OCI-LY1 (cell line): ENCODE results near the gene ADAM21.
"Not testable (repeated sequence)": the region's sequence is repeated elsewhere in the genome, so short reads cannot be mapped to it uniquely, and the experiment has no call there.

Experiments
- H2AFZ ChIP-seq: fragments of 200-600 bp; sonication (generic), shearing (Covaris generic); 2 replicates; pipeline ENCODE4 v1.6.0; 2014; ENCODE audit warnings: antibody characterized with exemption, mild to moderate bottlenecking, low read length
- H3F3A ChIP-seq: fragments of 200-600 bp; sonication (generic), shearing (Covaris generic); 2 replicates; pipeline ENCODE4 v1.6.0; 2014; ENCODE audit warnings: mild to moderate bottlenecking, antibody characterized with exemption, low read length, moderate library complexity; ENCODE audit not compliant: insufficient read depth
- H3K27ac ChIP-seq: fragments of 200-600 bp; sonication (generic); 2 replicates; pipeline ENCODE4 v1.5.1; 2014; ENCODE audit warnings: low read length, mixed run types, mild to moderate bottlenecking, low read depth; ENCODE audit not compliant: poor library complexity, severe bottlenecking
- H3K27me3 ChIP-seq: fragments of 200-600 bp; sonication (generic); 2 replicates; pipeline ENCODE4 v1.6.0; 2014; ENCODE audit warnings: antibody characterized with exemption, mild to moderate bottlenecking, low read length, moderate library complexity; ENCODE audit not compliant: insufficient read depth
- H3K36me3 ChIP-seq: fragments of 200-600 bp; sonication (generic); 2 replicates; pipeline ENCODE4 v1.6.1; 2014; ENCODE audit warnings: mild to moderate bottlenecking, antibody characterized with exemption, low read length, moderate library complexity, mixed read lengths; ENCODE audit not compliant: insufficient read depth
- H3K4me1 ChIP-seq: fragments of 200-600 bp; sonication (generic); 2 replicates; pipeline ENCODE4 v1.5.1; 2014; ENCODE audit warnings: mild to moderate bottlenecking, low read length, moderate library complexity; ENCODE audit not compliant: insufficient read depth, severe bottlenecking
- H3K4me2 ChIP-seq: fragments of 200-600 bp; sonication (generic), shearing (Covaris generic); 2 replicates; pipeline ENCODE4 v1.6.1; 2014; ENCODE audit warnings: low read length
- H3K4me3 ChIP-seq: fragments of 200-600 bp; sonication (generic); 2 replicates; pipeline ENCODE4 v1.5.1; 2014; ENCODE audit warnings: low read length, low read depth, mild to moderate bottlenecking, mixed read lengths; ENCODE audit not compliant: poor library complexity, severe bottlenecking
- H3K79me2 ChIP-seq: fragments of 200-600 bp; shearing (Covaris generic); 2 replicates; pipeline ENCODE4 v1.6.1; 2016; ENCODE audit warnings: mixed run types, low read length, mixed read lengths; ENCODE audit not compliant: insufficient read depth
- H3K9ac ChIP-seq: fragments of 200-600 bp; sonication (generic), shearing (Covaris generic); 2 replicates; pipeline ENCODE4 v1.6.1; 2014; ENCODE audit warnings: mild to moderate bottlenecking, low read length, mixed read lengths
- H3K9me2 ChIP-seq: fragments of 200-600 bp; sonication (generic), shearing (Covaris generic); 2 replicates; pipeline ENCODE4 v1.6.1; 2014; ENCODE audit warnings: low read depth, mild to moderate bottlenecking, low read length, mixed read lengths
- H3K9me3 ChIP-seq: fragments of 200-600 bp; shearing (Covaris generic); 2 replicates; pipeline ENCODE4 v1.6.1; 2014; ENCODE audit warnings: low read length, mixed read lengths
- H4K20me1 ChIP-seq: fragments of 200-600 bp; sonication (generic), shearing (Covaris generic); 2 replicates; pipeline ENCODE4 v1.6.0; 2016; ENCODE audit warnings: mild to moderate bottlenecking, low read length; ENCODE audit not compliant: insufficient read depth
- EZH2 ChIP-seq: fragments of 200-600 bp; sonication (generic), shearing (Covaris generic); IDR thresholded peaks from 2 replicates; pipeline ENCODE4 v1.8.0; 2017; ENCODE audit warnings: borderline replicate concordance, mixed run types, mild to moderate bottlenecking, antibody characterized with exemption, low read length, moderate library complexity, mixed read lengths
- TF ChIP-seq, protein P1 (sequence below): fragments of 200-600 bp; sonication (generic), shearing (Covaris generic); IDR thresholded peaks from 2 replicates; pipeline ENCODE4 v1.5.1; 2017; ENCODE audit warnings: mild to moderate bottlenecking, antibody characterized with exemption, low read length, moderate library complexity, mixed read lengths

The ADAM21 gene

DNA sequence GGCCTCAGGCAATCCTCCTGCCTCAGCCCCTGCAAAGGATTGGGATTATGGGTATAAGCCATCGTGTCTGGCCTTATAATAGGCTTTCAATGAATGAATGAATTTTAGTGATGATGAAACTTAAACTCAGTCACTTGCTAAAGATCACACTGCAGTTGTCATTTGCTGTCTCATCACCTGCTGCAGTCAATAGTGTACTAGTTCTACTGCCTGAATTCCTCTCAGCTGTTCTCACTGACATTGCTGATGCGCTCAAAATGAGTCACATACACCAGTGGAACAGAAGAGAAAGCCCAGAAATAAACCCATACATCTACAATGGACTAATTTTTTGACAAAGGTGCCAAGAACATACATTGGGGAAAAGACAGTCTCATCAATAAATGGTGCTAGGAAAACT, 29.4 kb upstream of the ADAM21 start:
- TF ChIP-seq EZH2 = no peak
- TF ChIP-seq, protein P1, sequence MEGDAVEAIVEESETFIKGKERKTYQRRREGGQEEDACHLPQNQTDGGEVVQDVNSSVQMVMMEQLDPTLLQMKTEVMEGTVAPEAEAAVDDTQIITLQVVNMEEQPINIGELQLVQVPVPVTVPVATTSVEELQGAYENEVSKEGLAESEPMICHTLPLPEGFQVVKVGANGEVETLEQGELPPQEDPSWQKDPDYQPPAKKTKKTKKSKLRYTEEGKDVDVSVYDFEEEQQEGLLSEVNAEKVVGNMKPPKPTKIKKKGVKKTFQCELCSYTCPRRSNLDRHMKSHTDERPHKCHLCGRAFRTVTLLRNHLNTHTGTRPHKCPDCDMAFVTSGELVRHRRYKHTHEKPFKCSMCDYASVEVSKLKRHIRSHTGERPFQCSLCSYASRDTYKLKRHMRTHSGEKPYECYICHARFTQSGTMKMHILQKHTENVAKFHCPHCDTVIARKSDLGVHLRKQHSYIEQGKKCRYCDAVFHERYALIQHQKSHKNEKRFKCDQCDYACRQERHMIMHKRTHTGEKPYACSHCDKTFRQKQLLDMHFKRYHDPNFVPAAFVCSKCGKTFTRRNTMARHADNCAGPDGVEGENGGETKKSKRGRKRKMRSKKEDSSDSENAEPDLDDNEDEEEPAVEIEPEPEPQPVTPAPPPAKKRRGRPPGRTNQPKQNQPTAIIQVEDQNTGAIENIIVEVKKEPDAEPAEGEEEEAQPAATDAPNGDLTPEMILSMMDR = no peak
- no peak overlapping the region for H3K4me3 ChIP-seq
- no peaks in the 10 kb centered on the region for H3F3A ChIP-seq
- H3K9me2 ChIP-seq = no peaks in the 10 kb centered on the region
- H3K9me3 ChIP-seq = no peaks in the 10 kb centered on the region
- no peaks in the 10 kb centered on the region for H4K20me1 ChIP-seq
- no peaks in the 10 kb centered on the region for H3K4me1 ChIP-seq
- H3K27me3 ChIP-seq = no peaks in the 10 kb centered on the region
- H3K4me2 ChIP-seq = no peak overlapping the region
- H3K79me2 ChIP-seq = no peaks in the 10 kb centered on the region
- H3K36me3 ChIP-seq = no peaks in the 10 kb centered on the region
- H3K9ac ChIP-seq = no peak overlapping the region
- no peak overlapping the region for H2AFZ ChIP-seq
- H3K27ac ChIP-seq = no peak overlapping the region

DNA sequence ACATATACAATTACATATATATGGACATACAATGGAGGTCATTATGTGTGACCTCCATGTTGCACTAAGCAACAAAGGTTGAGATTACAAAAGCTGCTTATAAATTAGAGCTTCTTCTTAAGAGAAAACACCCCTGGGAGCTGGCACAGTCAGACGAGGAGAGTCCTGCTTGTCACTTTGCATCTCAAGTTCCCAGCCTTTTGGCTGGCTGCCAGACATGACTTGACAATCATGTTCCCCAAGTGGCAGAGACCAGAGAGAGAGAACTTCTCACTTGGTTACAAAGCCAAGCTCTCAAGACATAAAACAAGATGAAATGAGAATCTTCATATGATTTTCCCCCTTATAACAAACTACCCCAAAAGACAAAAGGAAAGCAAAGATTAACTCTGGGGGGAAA, 26.6 kb upstream of the ADAM21 start:
- H3K36me3 ChIP-seq = no peaks in the 10 kb centered on the region
- H4K20me1 ChIP-seq = no peaks in the 10 kb centered on the region
- no peak overlapping the region for H3K9ac ChIP-seq
- no peaks in the 10 kb centered on the region for H3K79me2 ChIP-seq
- no peaks in the 10 kb centered on the region for H3K9me3 ChIP-seq
- no peaks in the 10 kb centered on the region for H3F3A ChIP-seq
- no peaks in the 10 kb centered on the region for H3K9me2 ChIP-seq
- no peak overlapping the region for H3K4me2 ChIP-seq
- H2AFZ ChIP-seq = no peak overlapping the region
- H3K4me1 ChIP-seq = no peaks in the 10 kb centered on the region
- no peak for TF ChIP-seq EZH2
- TF ChIP-seq, protein P1 = no peak
- no peaks in the 10 kb centered on the region for H3K27me3 ChIP-seq
- H3K4me3 ChIP-seq = no peak overlapping the region
- H3K27ac ChIP-seq = no peak overlapping the region

- not testable (repeated sequence) for H3K9me2 ChIP-seq, H3F3A ChIP-seq, H3K4me2 ChIP-seq, H3K4me3 ChIP-seq, H3K9me3 ChIP-seq, H3K4me1 ChIP-seq, H4K20me1 ChIP-seq, H3K36me3 ChIP-seq, H3K79me2 ChIP-seq, H3K27ac ChIP-seq, H3K9ac ChIP-seq, H2AFZ ChIP-seq, H3K27me3 ChIP-seq
These were observed 25.4 kb upstream of the ADAM21 start for GRCh38 chr14:70426555-70426954.

DNA sequence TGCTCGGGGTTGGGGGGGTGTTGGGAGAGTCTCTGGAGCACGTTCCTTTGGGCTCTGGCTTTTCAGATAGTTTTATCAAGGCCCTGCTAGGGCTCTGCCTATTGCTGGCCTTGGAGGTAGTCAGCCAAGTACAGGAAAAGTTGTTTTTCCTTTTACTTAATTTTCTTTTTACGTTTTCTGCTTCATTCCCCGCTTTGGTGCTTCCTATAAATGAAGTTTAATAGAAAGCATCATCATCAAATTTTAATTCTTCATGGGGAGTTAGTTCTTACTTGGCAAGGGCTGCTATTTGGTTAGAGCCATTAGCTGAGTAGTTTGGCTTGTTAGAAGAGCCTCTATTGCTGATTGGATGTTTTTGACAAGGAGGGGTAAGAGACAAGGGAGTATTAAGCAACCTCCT, 15.1 kb upstream of the ADAM21 start:
- Histone ChIP-seq H3K36me3 (no peaks in the 10 kb centered on the region), H3K4me1 (no peaks in the 10 kb centered on the region), H3K9me3 (no peaks in the 10 kb centered on the region), H3K79me2 (no peaks in the 10 kb centered on the region), H3K9ac (no peak overlapping the region), H3K27me3 (no peaks in the 10 kb centered on the region), H3K9me2 (no peaks in the 10 kb centered on the region), H3K4me3 (no peak overlapping the region), H3F3A (no peaks in the 10 kb centered on the region), H2AFZ (no peak overlapping the region), H4K20me1 (no peaks in the 10 kb centered on the region), H3K4me2 (no peak overlapping the region), H3K27ac (no peak overlapping the region)
- TF ChIP-seq, protein P1 = no peak
- no peak for TF ChIP-seq EZH2
